Neural cell (in vitro differentiated cells): ENCODE measurements around the gene TBC1D5. TPM values are rescaled to one million over a fixed set of nuclear protein-coding genes. Genes with fewer than 3 reads are reported as not detected.

Source experiments
- H2AFZ ChIP-seq: fragments of 200-600, 300-800 bp; sonication (generic), shearing (Covaris generic); 2 replicates; pipeline ENCODE4 v1.6.0; 2014; ENCODE audit warnings: low read depth, mild to moderate bottlenecking, antibody characterized with exemption, low read length, moderate library complexity
- H3F3A ChIP-seq: fragments of 200-600 bp; shearing (Covaris generic); 2 replicates; pipeline ENCODE4 v1.6.1; 2016; ENCODE audit warnings: mild to moderate bottlenecking, moderate library complexity, mixed read lengths, antibody characterized with exemption, low read length; ENCODE audit not compliant: insufficient read depth, poor library complexity, severe bottlenecking
- H3K27ac ChIP-seq: fragments of 200-600, 300-800 bp; sonication (generic), shearing (Covaris generic); 2 replicates; pipeline ENCODE4 v1.5.1; 2014; ENCODE audit warnings: mild to moderate bottlenecking, low read length, moderate library complexity
- H3K27me3 ChIP-seq: fragments of 300-800, 200-600 bp; sonication (generic), shearing (Covaris generic); 2 replicates; pipeline ENCODE4 v1.6.0; 2014; ENCODE audit warnings: mild to moderate bottlenecking, low read depth, low read length, moderate library complexity; ENCODE audit not compliant: insufficient read depth
- H3K36me3 ChIP-seq: fragments of 300-800, 200-600 bp; sonication (generic), shearing (Covaris generic); 2 replicates; pipeline ENCODE4 v1.5.1; 2014; ENCODE audit warnings: mild to moderate bottlenecking, antibody characterized with exemption, low read length, moderate library complexity; ENCODE audit not compliant: insufficient read depth
- H3K4me2 ChIP-seq: fragments of 300-800, 200-600 bp; sonication (generic), shearing (Covaris generic); 2 replicates; pipeline ENCODE4 v1.6.0; 2014; ENCODE audit warnings: mild to moderate bottlenecking, low read length
- H3K4me3 ChIP-seq: fragments of 300-800, 200-600 bp; sonication (generic), shearing (Covaris generic); 2 replicates; pipeline ENCODE4 v1.5.1; 2014; ENCODE audit warnings: mild to moderate bottlenecking, low read length, moderate library complexity
- H3K79me2 ChIP-seq: fragments of 200-600 bp; shearing (Covaris generic); replicated peaks from 2 replicates; pipeline ENCODE4 v1.6.0; 2014; ENCODE audit warnings: mild to moderate bottlenecking, low read length, moderate library complexity; ENCODE audit not compliant: insufficient read depth
- H3K9ac ChIP-seq: fragments of 300-800, 200-600 bp; sonication (generic), shearing (Covaris generic); 2 replicates; pipeline ENCODE4 v1.6.1; 2016; ENCODE audit warnings: mild to moderate bottlenecking, low read length, mixed read lengths
- H3K9me2 ChIP-seq: fragments of 200-600 bp; shearing (Covaris generic); 2 replicates; pipeline ENCODE4 v1.6.1; 2016; ENCODE audit warnings: mild to moderate bottlenecking, low read length, mixed read lengths; ENCODE audit not compliant: insufficient read depth
- H3K9me3 ChIP-seq: fragments of 200-600, 300-800 bp; sonication (generic), shearing (Covaris generic); 2 replicates; pipeline ENCODE4 v1.6.1; 2016; ENCODE audit warnings: mild to moderate bottlenecking, mixed run types, low read length, moderate library complexity, mixed read lengths
- H4K20me1 ChIP-seq: fragments of 200-600 bp; shearing (Covaris generic); 2 replicates; pipeline ENCODE4 v1.6.1; 2016; ENCODE audit warnings: mild to moderate bottlenecking, mixed run types; ENCODE audit not compliant: insufficient read depth
- CTCF ChIP-seq: fragments of 450-650 bp; IDR thresholded peaks from 2 replicates; pipeline ENCODE4 v1.5.1; 2014; ENCODE audit warnings: antibody characterized with exemption, mild to moderate bottlenecking, moderate library complexity; ENCODE audit not compliant: poor library complexity, severe bottlenecking
- EP300 ChIP-seq: fragments of 450-650 bp; conservative IDR thresholded peaks from 2 replicates; pipeline ENCODE4 v1.6.1; 2014; ENCODE audit warnings: antibody characterized with exemption, mild to moderate bottlenecking, moderate library complexity; ENCODE audit not compliant: poor library complexity, severe bottlenecking
- EZH2 ChIP-seq: fragments of 200-600, 300-800 bp; shearing (Covaris generic), sonication (generic); IDR thresholded peaks from 2 replicates; pipeline ENCODE4 v1.6.1; 2014; ENCODE audit warnings: antibody characterized with exemption, low read length, borderline replicate concordance, mild to moderate bottlenecking; ENCODE audit not compliant: insufficient read depth, poor library complexity, severe bottlenecking
- MXI1 ChIP-seq: fragments of 450-650 bp; conservative IDR thresholded peaks from 2 replicates; pipeline ENCODE4 v1.6.1; 2014; ENCODE audit warnings: antibody characterized with exemption, mild to moderate bottlenecking; ENCODE audit not compliant: poor library complexity, severe bottlenecking
- POLR2AphosphoS5 ChIP-seq: IDR thresholded peaks from 2 replicates; pipeline ENCODE4 v1.6.1; 2012
- RAD21 ChIP-seq: fragments of 450-650 bp; conservative IDR thresholded peaks from 2 replicates; pipeline ENCODE4 v1.6.1; 2014; ENCODE audit warnings: antibody characterized with exemption, mild to moderate bottlenecking, moderate library complexity
- SMC3 ChIP-seq: fragments of 450-650 bp; conservative IDR thresholded peaks from 2 replicates; pipeline ENCODE4 v1.6.1; 2014; ENCODE audit warnings: antibody characterized with exemption, mild to moderate bottlenecking, moderate library complexity; ENCODE audit not compliant: poor library complexity
- TAF1 ChIP-seq: IDR thresholded peaks from 2 replicates; pipeline ENCODE4 v1.6.1; 2012; ENCODE audit warnings: low read depth
- polyA plus RNA-seq: library from polyadenylated mRNA; depleted of rRNA; stranded (reverse); fragments of >200 nt; gene quantifications from 2 replicates; pipeline ENCODE4 v1.2.3, GENCODE V29; 2014
- TF ChIP-seq, protein P1 (sequence below): IDR thresholded peaks from 2 replicates; pipeline ENCODE4 v1.6.1; 2012; ENCODE audit warnings: borderline replicate concordance

Gene TBC1D5
- polyA plus RNA-seq, 1 donor from 2014 or later = 28.3 TPM

GRCh38 chr3:17183951-17184550 is 558.4 kb downstream of the TBC1D5 start:
- TF ChIP-seq RAD21 (no peak), EZH2 (no peak), EP300 (no peak)
- TF ChIP-seq, protein P1, sequence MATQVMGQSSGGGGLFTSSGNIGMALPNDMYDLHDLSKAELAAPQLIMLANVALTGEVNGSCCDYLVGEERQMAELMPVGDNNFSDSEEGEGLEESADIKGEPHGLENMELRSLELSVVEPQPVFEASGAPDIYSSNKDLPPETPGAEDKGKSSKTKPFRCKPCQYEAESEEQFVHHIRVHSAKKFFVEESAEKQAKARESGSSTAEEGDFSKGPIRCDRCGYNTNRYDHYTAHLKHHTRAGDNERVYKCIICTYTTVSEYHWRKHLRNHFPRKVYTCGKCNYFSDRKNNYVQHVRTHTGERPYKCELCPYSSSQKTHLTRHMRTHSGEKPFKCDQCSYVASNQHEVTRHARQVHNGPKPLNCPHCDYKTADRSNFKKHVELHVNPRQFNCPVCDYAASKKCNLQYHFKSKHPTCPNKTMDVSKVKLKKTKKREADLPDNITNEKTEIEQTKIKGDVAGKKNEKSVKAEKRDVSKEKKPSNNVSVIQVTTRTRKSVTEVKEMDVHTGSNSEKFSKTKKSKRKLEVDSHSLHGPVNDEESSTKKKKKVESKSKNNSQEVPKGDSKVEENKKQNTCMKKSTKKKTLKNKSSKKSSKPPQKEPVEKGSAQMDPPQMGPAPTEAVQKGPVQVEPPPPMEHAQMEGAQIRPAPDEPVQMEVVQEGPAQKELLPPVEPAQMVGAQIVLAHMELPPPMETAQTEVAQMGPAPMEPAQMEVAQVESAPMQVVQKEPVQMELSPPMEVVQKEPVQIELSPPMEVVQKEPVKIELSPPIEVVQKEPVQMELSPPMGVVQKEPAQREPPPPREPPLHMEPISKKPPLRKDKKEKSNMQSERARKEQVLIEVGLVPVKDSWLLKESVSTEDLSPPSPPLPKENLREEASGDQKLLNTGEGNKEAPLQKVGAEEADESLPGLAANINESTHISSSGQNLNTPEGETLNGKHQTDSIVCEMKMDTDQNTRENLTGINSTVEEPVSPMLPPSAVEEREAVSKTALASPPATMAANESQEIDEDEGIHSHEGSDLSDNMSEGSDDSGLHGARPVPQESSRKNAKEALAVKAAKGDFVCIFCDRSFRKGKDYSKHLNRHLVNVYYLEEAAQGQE = no peak
- Histone ChIP-seq H3K27me3 (no peaks in the 10 kb centered on the region), H3F3A (peaks cover 6% of the 10 kb centered on the region), H4K20me1 (no peaks in the 10 kb centered on the region), H2AFZ (no peak overlapping the region), H3K36me3 (no peaks in the 10 kb centered on the region), H3K9ac (peak overlapping the region; percentile 42), H3K9me2 (no peaks in the 10 kb centered on the region), H3K79me2 (no peaks in the 10 kb centered on the region), H3K4me2 (no peak overlapping the region), H3K4me3 (peak overlapping the region; percentile 11), H3K9me3 (no peaks in the 10 kb centered on the region), H3K27ac (peak overlapping the region; percentile 85)

DNA sequence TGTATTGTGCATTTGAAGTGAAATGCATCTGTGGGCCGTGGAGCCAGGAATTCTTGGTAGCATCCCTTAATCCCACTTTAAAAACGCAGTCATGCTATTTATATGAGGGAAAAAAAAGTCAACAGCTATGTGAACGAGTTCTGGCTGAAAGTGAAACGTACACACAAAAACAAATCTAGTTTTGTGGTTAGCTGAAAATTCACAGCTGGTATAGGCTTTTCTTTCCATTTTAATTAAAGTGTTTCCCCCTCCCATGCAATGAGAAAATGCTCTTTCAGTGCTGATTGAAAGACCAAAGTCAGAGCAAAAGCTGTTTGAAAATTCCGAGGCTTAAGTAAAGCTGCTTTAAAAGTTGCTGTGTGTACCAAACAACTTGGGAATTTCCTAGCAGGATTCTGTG is 560.3 kb downstream of the TBC1D5 start:
- Histone ChIP-seq H3K4me2 (no peak overlapping the region), H3K4me3 (no peak overlapping the region), H3K36me3 (no peaks in the 10 kb centered on the region), H3K9me2 (no peaks in the 10 kb centered on the region), H3K9me3 (no peaks in the 10 kb centered on the region), H4K20me1 (no peaks in the 10 kb centered on the region), H3K79me2 (no peaks in the 10 kb centered on the region), H3K9ac (no peak overlapping the region), H2AFZ (no peak overlapping the region), H3F3A (peaks cover 8% of the 10 kb centered on the region), H3K27ac (peak overlapping the region; percentile 85), H3K27me3 (no peaks in the 10 kb centered on the region)
- TF ChIP-seq RAD21 (no peak), POLR2AphosphoS5 (no peak)

- Histone ChIP-seq H3K36me3 (no peaks in the 10 kb centered on the region), H3F3A (peaks cover 8% of the 10 kb centered on the region), H3K27ac (peak overlapping the region; percentile 99), H3K9me2 (no peaks in the 10 kb centered on the region), H4K20me1 (no peaks in the 10 kb centered on the region), H3K79me2 (no peaks in the 10 kb centered on the region), H3K9ac (peak overlapping the region; percentile 55), H2AFZ (no peak overlapping the region), H3K4me3 (no peak overlapping the region), H3K27me3 (no peaks in the 10 kb centered on the region), H3K4me2 (no peak overlapping the region), H3K9me3 (no peaks in the 10 kb centered on the region)
- TF ChIP-seq RAD21 = no peak
- TF ChIP-seq CTCF = no peak
- no peak for TF ChIP-seq SMC3
- TF ChIP-seq, protein P1 = no peak
- TF ChIP-seq EP300 = no peak
- TF ChIP-seq POLR2AphosphoS5 = no peak
- TF ChIP-seq EZH2 = no peak
- TF ChIP-seq TAF1 = no peak
- no peak for TF ChIP-seq MXI1
Observed at GRCh38 chr3:17181413-17181907, 561.0 kb downstream of the TBC1D5 start.
